HCT116 (cell line): Measurements from ENCODE around the gene YPEL3. TPM values are rescaled to one million over a fixed set of nuclear protein-coding genes. Genes with fewer than 3 reads are reported as not detected.

Experiments
- ATAC-seq: fragments of 200-7000 bp; cut with Tn5 transposase; 2 replicates; pipeline ENCODE4 v1.9.1; 2020; ENCODE audit warnings: mild to moderate bottlenecking, moderate library complexity
- BruUV-seq: library from RNA; stranded (reverse); fragments of 400-500 nt; replicated peaks from 2 replicates; lab custom pipeline; 2021; lab: Mats Ljungman, UMichigan
- CTCF ChIA-PET: fragments of 300-600 bp; sonication (Branson Sonifier 250); formaldehyde crosslinking; loops from one replicate; lab custom pipeline; 2021; ENCODE audit warnings: antibody characterized with exemption; lab: Charles Lee
- POLR2A ChIA-PET: fragments of 300-600, 350-600 bp; sonication (Branson Sonifier 250); formaldehyde crosslinking; loops from one replicate; lab custom pipeline; 2021; ENCODE audit warnings: antibody characterized with exemption; lab: Charles Lee
- RAD21 ChIA-PET, 2 experiments: fragments of 300-600 bp; sonication (Branson Sonifier 250); formaldehyde crosslinking; loops; one replicate each; lab custom pipeline; 2023; ENCODE audit warnings: low total read pairs in 2 of 2; ENCODE audit not compliant: uncharacterized antibody in 2 of 2, unreplicated experiment in 2 of 2, low non-redundant PET in 1 of 2; lab: Charles Lee
- DNase-seq: peaks from one replicate; pipeline ENCODE4 v3.0.0-alpha.2; 2010; ENCODE audit warnings: low read depth, low spot score
- H2AFZ ChIP-seq: fragments of 200-600 bp; shearing (Covaris generic), sonication (generic); 2 replicates; pipeline ENCODE4 v1.6.1; 2017; ENCODE audit warnings: low read depth, mixed run types, mixed read lengths, antibody characterized with exemption, low read length; ENCODE audit not compliant: poor library complexity, severe bottlenecking
- H3K27ac ChIP-seq: 2 replicates; pipeline ENCODE4 v1.5.1; 2012; ENCODE audit warnings: low read depth, low read length
- H3K27me3 ChIP-seq: fragments of 200-600 bp; sonication (generic); 2 replicates; pipeline ENCODE4 v1.6.1; 2016; ENCODE audit warnings: mixed run types, low read length, mixed read lengths; ENCODE audit not compliant: insufficient read depth
- H3K36me3 ChIP-seq, 2 experiments: fragments of 200-500 bp in 1 of 2; fragments of 200-600 bp in 1 of 2; sonication (Bioruptor generic) in 1 of 2; sonication (generic) in 1 of 2; 2 replicates each; pipeline versions ENCODE4 v1.5.1 to v1.6.1; 2014 to 2016; ENCODE audit warnings: low read length in 2 of 2, inconsistent platforms in 1 of 2, mixed read lengths in 1 of 2, mixed run types in 1 of 2; ENCODE audit not compliant: insufficient read depth in 2 of 2, control insufficient read depth in 1 of 2
- H3K4me1 ChIP-seq, 2 experiments: fragments of 200-600 bp in 1 of 2; sonication (generic) in 1 of 2; 2 replicates each; pipeline versions ENCODE4 v1.5.1 to v1.6.1; 2012 to 2017; ENCODE audit warnings: low read length in 2 of 2, inconsistent platforms in 1 of 2, mild to moderate bottlenecking in 1 of 2, mixed read lengths in 1 of 2, mixed run types in 1 of 2, moderate library complexity in 1 of 2; ENCODE audit not compliant: insufficient read depth in 2 of 2, control insufficient read depth in 1 of 2
- H3K4me2 ChIP-seq: fragments of 200-600 bp; sonication (generic); 2 replicates; pipeline ENCODE4 v1.6.1; 2017; ENCODE audit warnings: mixed run types, low read length, mixed read lengths
- H3K4me3 ChIP-seq, 2 experiments: fragments of 200-600 bp in 1 of 2; sonication (generic) in 1 of 2; replicated peaks in 1 of 2; 2 replicates each; pipeline ENCODE4 v1.5.1; 2011 to 2016; ENCODE audit warnings: low read length in 2 of 2, control low read depth in 1 of 2, low read depth in 1 of 2, mild to moderate bottlenecking in 1 of 2, mixed read lengths in 1 of 2, mixed run types in 1 of 2
- H3K79me2 ChIP-seq: fragments of 200-600 bp; sonication (generic); 2 replicates; pipeline ENCODE4 v1.6.1; 2017; ENCODE audit warnings: mild to moderate bottlenecking, mixed run types, low read length, moderate library complexity, mixed read lengths; ENCODE audit not compliant: insufficient read depth
- H3K9ac ChIP-seq: fragments of 200-600 bp; sonication (generic); 2 replicates; pipeline ENCODE4 v1.6.1; 2016; ENCODE audit warnings: low read length, mixed read lengths
- H3K9me2 ChIP-seq: fragments of 200-600 bp; sonication (generic), shearing (Covaris generic); 2 replicates; pipeline ENCODE4 v1.6.1; 2017; ENCODE audit warnings: mixed run types, mild to moderate bottlenecking, moderate library complexity; ENCODE audit not compliant: insufficient read depth
- H3K9me3 ChIP-seq, 2 experiments: fragments of 200-500 bp in 1 of 2; fragments of 200-600 bp in 1 of 2; sonication (Bioruptor generic) in 1 of 2; sonication (generic) in 1 of 2; 2 replicates each; pipeline ENCODE4 v1.6.1; 2014 to 2017; ENCODE audit warnings: low read length in 2 of 2, mixed read lengths in 2 of 2, inconsistent platforms in 1 of 2, low read depth in 1 of 2, mild to moderate bottlenecking in 1 of 2, mixed run types in 1 of 2, moderate library complexity in 1 of 2; ENCODE audit not compliant: control insufficient read depth in 1 of 2, insufficient read depth in 1 of 2
- H4K20me1 ChIP-seq: fragments of 200-600 bp; sonication (generic), shearing (Covaris generic); 2 replicates; pipeline ENCODE4 v1.6.1; 2017; ENCODE audit warnings: mixed run types, mild to moderate bottlenecking, moderate library complexity; ENCODE audit not compliant: insufficient read depth
- CBX3 ChIP-seq: IDR thresholded peaks from 2 replicates; pipeline ENCODE4 v1.6.1; 2012; ENCODE audit warnings: low read depth
- ELF1 ChIP-seq: IDR thresholded peaks from 2 replicates; pipeline ENCODE4 v1.6.1; 2012; ENCODE audit warnings: low read depth, borderline replicate concordance
- EZH2 ChIP-seq: fragments of 200-600 bp; sonication (generic); IDR thresholded peaks from 2 replicates; pipeline ENCODE4 v1.6.1; 2017; ENCODE audit warnings: antibody characterized with exemption, mixed run types
- POLR2A ChIP-seq: IDR thresholded peaks from 2 replicates; pipeline ENCODE4 v1.7.0; 2011; ENCODE audit warnings: borderline replicate concordance; ENCODE audit not compliant: insufficient read depth, insufficient read length; ENCODE audit errors: extremely low read depth
- POLR2AphosphoS5 ChIP-seq: IDR thresholded peaks from 2 replicates; pipeline ENCODE4 v1.6.1; 2011; ENCODE audit warnings: mild to moderate bottlenecking, low read depth, low read length, moderate library complexity
- REST ChIP-seq: IDR thresholded peaks from 2 replicates; pipeline ENCODE4 v1.6.1; 2012; ENCODE audit warnings: low read depth
- TCF7L2 ChIP-seq: IDR thresholded peaks from 2 replicates; pipeline ENCODE4 v1.7.0; 2011; ENCODE audit warnings: borderline replicate concordance, inconsistent platforms; ENCODE audit not compliant: insufficient read depth, insufficient read length; ENCODE audit errors: extremely low read depth
- YY1 ChIP-seq: IDR thresholded peaks from 2 replicates; pipeline ENCODE4 v1.6.1; 2011; ENCODE audit warnings: low read length, low read depth, moderate library complexity, mild to moderate bottlenecking; ENCODE audit not compliant: insufficient replicate concordance; ENCODE audit errors: extremely low read depth
- ZBTB33 ChIP-seq: IDR thresholded peaks from 2 replicates; pipeline ENCODE4 v1.6.1; 2011; ENCODE audit warnings: mild to moderate bottlenecking, low read length, moderate library complexity; ENCODE audit not compliant: insufficient replicate concordance; ENCODE audit errors: extremely low read depth
- ZFX ChIP-seq: fragments of 450-650 bp; IDR thresholded peaks from 2 replicates; pipeline ENCODE4 v1.6.1; 2017
- intact Hi-C: fragments of 100-400 bp; cut with micrococcal nuclease; formaldehyde crosslinking; loops from 2 replicates; pipeline ENCODE4 v1.10.0; 2022
- total RNA-seq: library from RNA; stranded (reverse); gene quantifications from one replicate; pipeline ENCODE4 v1.2.1, GENCODE V29; 2021; ENCODE audit not compliant: unreplicated experiment

The YPEL3 gene
- total RNA-seq, 1 experiment from 2014 or later = 10.9 TPM

GRCh38 chr16:30065102-30065942 is 30.7 kb downstream of the YPEL3 start, which contains the start of gene ALDOA:
Gene ALDOA (plus strand): TSS chr16:30065760. CDS start chr16:30066898, 1,138 bp downstream.
- Histone ChIP-seq H2AFZ (no peak within 1 kb of the TSS), H3K36me3 (peaks cover 25 to 42% of the 10 kb centered on the region in 2 experiments), H4K20me1 (peaks cover 8% of the 10 kb centered on the region; the same call in 1 of the 2 replicates), H3K4me3 (peak within 1 kb of the TSS; percentile 98), H3K9me3 (no peaks in the 10 kb centered on the region), H3K27me3 (no peaks in the 10 kb centered on the region), H3K4me1 (peaks cover 25 to 50% of the 10 kb centered on the region in 2 experiments), H3K79me2 (peaks cover 56% of the 10 kb centered on the region), H3K27ac (peak within 1 kb of the TSS; percentile 100), H3K9ac (peak within 1 kb of the TSS; percentile 99), H3K9me2 (no peaks in the 10 kb centered on the region), H3K4me2 (peak within 1 kb of the TSS; percentile 95)
- ChIA-PET RAD21 (no interaction called here), CTCF (interaction anchor here (1.1 to 4.4 kb wide), 3 partner anchors 10 to 27 kb away, joined by 4 to 28 read pairs (median 10); partner anchors contain the start of genes PPP4C and TBX6), POLR2A (interaction anchor here (1.2 to 2.7 kb wide), 5 partner anchors 9 to 25 kb away, joined by 4 to 13 read pairs (median 11); partner anchors contain the start of gene TBX6)
- BruUV-seq = TSS peak; percentile 81
- intact Hi-C loops = no loop called here
- DNase-seq (peak; percentile 93), ATAC-seq (peak; percentile 85)
- TF ChIP-seq ZBTB33 (no peak), POLR2AphosphoS5 (peak; percentile 96), CBX3 (no peak), TCF7L2 (peak; percentile 58), ZFX (peak; percentile 72), YY1 (peak; percentile 63), REST (no peak), POLR2A (peak; percentile 40), ELF1 (no peak), EZH2 (no peak)
